SH-SY5Y (cell line): ENCODE results near the gene SERINC5.

ENCODE experiments used
- GATA2 ChIP-seq: IDR thresholded peaks from 2 replicates; pipeline ENCODE4 v1.6.1; 2011; ENCODE audit warnings: mild to moderate bottlenecking, low read depth, low read length
- GATA3 ChIP-seq: IDR thresholded peaks from 2 replicates; pipeline ENCODE4 v1.6.1; 2011; ENCODE audit warnings: low read depth, mild to moderate bottlenecking, low read length, moderate library complexity

GRCh38 chr5:80182809-80183580 lies 72.9 kb downstream of the SERINC5 start:
- TF ChIP-seq GATA2: no peak
- no peak for TF ChIP-seq GATA3
